HEK293T (cell line): ENCODE results near the gene QPCT.

Experiments used
- ARNT ChIP-seq: fragments of 450-650 bp; IDR thresholded peaks from 2 replicates; pipeline ENCODE4 v1.6.1; 2017; ENCODE audit warnings: mild to moderate bottlenecking
- BHLHE40 ChIP-seq: fragments of 450-650 bp; IDR thresholded peaks from 2 replicates; pipeline ENCODE4 v1.6.1; 2016; ENCODE audit warnings: mild to moderate bottlenecking, moderate library complexity, borderline replicate concordance
- ELF4 ChIP-seq: fragments of 450-650 bp; IDR thresholded peaks from 2 replicates; pipeline ENCODE4 v1.6.1; 2017; ENCODE audit warnings: antibody characterized with exemption
- FOXK2 ChIP-seq: fragments of 450-650 bp; IDR thresholded peaks from 2 replicates; pipeline ENCODE4 v1.6.1; 2016; ENCODE audit warnings: mild to moderate bottlenecking
- FOXM1 ChIP-seq: fragments of 450-650 bp; IDR thresholded peaks from 2 replicates; pipeline ENCODE4 v1.6.1; 2017; ENCODE audit warnings: mild to moderate bottlenecking, borderline replicate concordance
- HDGF ChIP-seq: fragments of 450-650 bp; IDR thresholded peaks from 2 replicates; pipeline ENCODE4 v1.6.1; 2017; ENCODE audit warnings: antibody characterized with exemption, borderline replicate concordance
- L3MBTL2 ChIP-seq: fragments of 450-650 bp; conservative IDR thresholded peaks from 2 replicates; pipeline ENCODE4 v1.6.1; 2016; ENCODE audit warnings: mild to moderate bottlenecking
- NFRKB ChIP-seq: fragments of 450-650 bp; IDR thresholded peaks from 2 replicates; pipeline ENCODE4 v1.6.1; 2016; ENCODE audit warnings: mild to moderate bottlenecking, moderate library complexity
- PKNOX1 ChIP-seq: fragments of 450-650 bp; IDR thresholded peaks from 2 replicates; pipeline ENCODE4 v1.6.1; 2016
- SP1 ChIP-seq: fragments of 450-650 bp; IDR thresholded peaks from 2 replicates; pipeline ENCODE4 v1.6.1; 2017
- SUZ12 ChIP-seq: fragments of 450-650 bp; IDR thresholded peaks from 2 replicates; pipeline ENCODE4 v1.6.1; 2016; ENCODE audit warnings: mild to moderate bottlenecking
- TARDBP ChIP-seq: fragments of 450-650 bp; IDR thresholded peaks from 2 replicates; pipeline ENCODE4 v1.6.1; 2016
- ZNF384 ChIP-seq: fragments of 450-650 bp; IDR thresholded peaks from 2 replicates; pipeline ENCODE4 v1.6.1; 2016

GRCh38 chr2:37377187-37377532, 32.7 kb downstream of the QPCT start:
- TF ChIP-seq ELF4 (no peak), ARNT (no peak), FOXK2 (no peak), SP1 (no peak), NFRKB (no peak), SUZ12 (no peak), TARDBP (no peak), ZNF384 (no peak), PKNOX1 (no peak), FOXM1 (no peak), L3MBTL2 (no peak), HDGF (no peak), BHLHE40 (no peak)
